Neural cell (in vitro differentiated cells): Measurements from ENCODE around the gene SLC35E4. TPM values are rescaled to one million over a fixed set of nuclear protein-coding genes. Genes with fewer than 3 reads are reported as not detected.

Experiments used
- H2AFZ ChIP-seq: fragments of 200-600, 300-800 bp; sonication (generic), shearing (Covaris generic); 2 replicates; pipeline ENCODE4 v1.6.0; 2014; ENCODE audit warnings: low read depth, mild to moderate bottlenecking, antibody characterized with exemption, low read length, moderate library complexity
- H3F3A ChIP-seq: fragments of 200-600 bp; shearing (Covaris generic); 2 replicates; pipeline ENCODE4 v1.6.1; 2016; ENCODE audit warnings: mild to moderate bottlenecking, moderate library complexity, mixed read lengths, antibody characterized with exemption, low read length; ENCODE audit not compliant: insufficient read depth, poor library complexity, severe bottlenecking
- H3K27ac ChIP-seq: fragments of 200-600, 300-800 bp; sonication (generic), shearing (Covaris generic); 2 replicates; pipeline ENCODE4 v1.5.1; 2014; ENCODE audit warnings: mild to moderate bottlenecking, low read length, moderate library complexity
- H3K27me3 ChIP-seq: fragments of 300-800, 200-600 bp; sonication (generic), shearing (Covaris generic); 2 replicates; pipeline ENCODE4 v1.6.0; 2014; ENCODE audit warnings: mild to moderate bottlenecking, low read depth, low read length, moderate library complexity; ENCODE audit not compliant: insufficient read depth
- H3K36me3 ChIP-seq: fragments of 300-800, 200-600 bp; sonication (generic), shearing (Covaris generic); 2 replicates; pipeline ENCODE4 v1.5.1; 2014; ENCODE audit warnings: mild to moderate bottlenecking, antibody characterized with exemption, low read length, moderate library complexity; ENCODE audit not compliant: insufficient read depth
- H3K4me2 ChIP-seq: fragments of 300-800, 200-600 bp; sonication (generic), shearing (Covaris generic); 2 replicates; pipeline ENCODE4 v1.6.0; 2014; ENCODE audit warnings: mild to moderate bottlenecking, low read length
- H3K4me3 ChIP-seq: fragments of 300-800, 200-600 bp; sonication (generic), shearing (Covaris generic); 2 replicates; pipeline ENCODE4 v1.5.1; 2014; ENCODE audit warnings: mild to moderate bottlenecking, low read length, moderate library complexity
- H3K79me2 ChIP-seq: fragments of 200-600 bp; shearing (Covaris generic); replicated peaks from 2 replicates; pipeline ENCODE4 v1.6.0; 2014; ENCODE audit warnings: mild to moderate bottlenecking, low read length, moderate library complexity; ENCODE audit not compliant: insufficient read depth
- H3K9ac ChIP-seq: fragments of 300-800, 200-600 bp; sonication (generic), shearing (Covaris generic); 2 replicates; pipeline ENCODE4 v1.6.1; 2016; ENCODE audit warnings: mild to moderate bottlenecking, low read length, mixed read lengths
- H3K9me2 ChIP-seq: fragments of 200-600 bp; shearing (Covaris generic); 2 replicates; pipeline ENCODE4 v1.6.1; 2016; ENCODE audit warnings: mild to moderate bottlenecking, low read length, mixed read lengths; ENCODE audit not compliant: insufficient read depth
- H3K9me3 ChIP-seq: fragments of 200-600, 300-800 bp; sonication (generic), shearing (Covaris generic); 2 replicates; pipeline ENCODE4 v1.6.1; 2016; ENCODE audit warnings: mild to moderate bottlenecking, mixed run types, low read length, moderate library complexity, mixed read lengths
- H4K20me1 ChIP-seq: fragments of 200-600 bp; shearing (Covaris generic); 2 replicates; pipeline ENCODE4 v1.6.1; 2016; ENCODE audit warnings: mild to moderate bottlenecking, mixed run types; ENCODE audit not compliant: insufficient read depth
- CTCF ChIP-seq: fragments of 450-650 bp; IDR thresholded peaks from 2 replicates; pipeline ENCODE4 v1.5.1; 2014; ENCODE audit warnings: antibody characterized with exemption, mild to moderate bottlenecking, moderate library complexity; ENCODE audit not compliant: poor library complexity, severe bottlenecking
- EP300 ChIP-seq: fragments of 450-650 bp; conservative IDR thresholded peaks from 2 replicates; pipeline ENCODE4 v1.6.1; 2014; ENCODE audit warnings: antibody characterized with exemption, mild to moderate bottlenecking, moderate library complexity; ENCODE audit not compliant: poor library complexity, severe bottlenecking
- EZH2 ChIP-seq: fragments of 200-600, 300-800 bp; shearing (Covaris generic), sonication (generic); IDR thresholded peaks from 2 replicates; pipeline ENCODE4 v1.6.1; 2014; ENCODE audit warnings: antibody characterized with exemption, low read length, borderline replicate concordance, mild to moderate bottlenecking; ENCODE audit not compliant: insufficient read depth, poor library complexity, severe bottlenecking
- MXI1 ChIP-seq: fragments of 450-650 bp; conservative IDR thresholded peaks from 2 replicates; pipeline ENCODE4 v1.6.1; 2014; ENCODE audit warnings: antibody characterized with exemption, mild to moderate bottlenecking; ENCODE audit not compliant: poor library complexity, severe bottlenecking
- POLR2AphosphoS5 ChIP-seq: IDR thresholded peaks from 2 replicates; pipeline ENCODE4 v1.6.1; 2012
- RAD21 ChIP-seq: fragments of 450-650 bp; conservative IDR thresholded peaks from 2 replicates; pipeline ENCODE4 v1.6.1; 2014; ENCODE audit warnings: antibody characterized with exemption, mild to moderate bottlenecking, moderate library complexity
- REST ChIP-seq: IDR thresholded peaks from 2 replicates; pipeline ENCODE4 v1.6.1; 2012; ENCODE audit warnings: borderline replicate concordance
- SMC3 ChIP-seq: fragments of 450-650 bp; conservative IDR thresholded peaks from 2 replicates; pipeline ENCODE4 v1.6.1; 2014; ENCODE audit warnings: antibody characterized with exemption, mild to moderate bottlenecking, moderate library complexity; ENCODE audit not compliant: poor library complexity
- TAF1 ChIP-seq: IDR thresholded peaks from 2 replicates; pipeline ENCODE4 v1.6.1; 2012; ENCODE audit warnings: low read depth
- polyA plus RNA-seq: library from polyadenylated mRNA; depleted of rRNA; stranded (reverse); fragments of >200 nt; gene quantifications from 2 replicates; pipeline ENCODE4 v1.2.3, GENCODE V29; 2014

SLC35E4 gene
- polyA plus RNA-seq, 1 donor from 2014 or later = 5.5 TPM

GRCh38 chr22:30640361-30640760 is 4.8 kb downstream of the SLC35E4 start:
- no peak overlapping the region for H3K4me2 ChIP-seq
- H3K79me2 ChIP-seq = no peaks in the 10 kb centered on the region
- TF ChIP-seq EP300 = no peak
- TF ChIP-seq EZH2 = no peak
- no peak for TF ChIP-seq CTCF
- TF ChIP-seq SMC3 = no peak
- no peak for TF ChIP-seq RAD21
- no peak for TF ChIP-seq REST
- TF ChIP-seq POLR2AphosphoS5 = no peak
- no peak for TF ChIP-seq TAF1
- no peak for TF ChIP-seq MXI1
- no peaks in the 10 kb centered on the region for H3K9me3 ChIP-seq
- no peaks in the 10 kb centered on the region for H4K20me1 ChIP-seq
- no peaks in the 10 kb centered on the region for H3K36me3 ChIP-seq
- no peak overlapping the region for H3K9ac ChIP-seq
- no peaks in the 10 kb centered on the region for H3K27me3 ChIP-seq
- no peak overlapping the region for H3K27ac ChIP-seq
- H3F3A ChIP-seq = no peaks in the 10 kb centered on the region
- no peaks in the 10 kb centered on the region for H3K9me2 ChIP-seq
- no peak overlapping the region for H3K4me3 ChIP-seq
- H2AFZ ChIP-seq = no peak overlapping the region

- no peaks in the 10 kb centered on the region for H3F3A ChIP-seq
- no peak overlapping the region for H3K27ac ChIP-seq
- no peaks in the 10 kb centered on the region for H3K9me3 ChIP-seq
- no peak overlapping the region for H3K4me3 ChIP-seq
- no peaks in the 10 kb centered on the region for H3K27me3 ChIP-seq
- no peaks in the 10 kb centered on the region for H3K9me2 ChIP-seq
- H2AFZ ChIP-seq = no peak overlapping the region
- H3K9ac ChIP-seq = no peak overlapping the region
- TF ChIP-seq MXI1 = no peak
- no peaks in the 10 kb centered on the region for H3K36me3 ChIP-seq
- H3K79me2 ChIP-seq = no peaks in the 10 kb centered on the region
- no peaks in the 10 kb centered on the region for H4K20me1 ChIP-seq
- H3K4me2 ChIP-seq = no peak overlapping the region
These were observed 5.4 kb downstream of the SLC35E4 start for GRCh38 chr22:30640839-30641430.
